HFFc6 (cell line): Measurements from ENCODE around the gene OTUB1. TPM values are rescaled to one million over a fixed set of nuclear protein-coding genes. Genes with fewer than 3 reads are reported as not detected.

Source experiments
- DNase-seq: peaks from one replicate; pipeline ENCODE4 v3.0.0-alpha.2; 2018
- H3K27ac Mint-ChIP-seq: 2 replicates; pipeline ENCODE4 v1.8.0; 2020; ENCODE audit warnings: mild to moderate bottlenecking, mixed read lengths
- H3K27me3 Mint-ChIP-seq: 2 replicates; pipeline ENCODE4 v1.8.0; 2021; ENCODE audit warnings: mild to moderate bottlenecking, moderate library complexity, mixed read lengths; ENCODE audit not compliant: insufficient read depth
- H3K36me3 Mint-ChIP-seq: 2 replicates; pipeline ENCODE4 v1.8.0; 2021; ENCODE audit warnings: low read depth, mixed read lengths
- H3K4me1 Mint-ChIP-seq: 2 replicates; pipeline ENCODE4 v1.8.0; 2020; ENCODE audit warnings: low read depth, mixed read lengths
- H3K4me3 Mint-ChIP-seq: 2 replicates; pipeline ENCODE4 v1.8.0; 2020; ENCODE audit warnings: mild to moderate bottlenecking, moderate library complexity, mixed read lengths
- H3K9me3 Mint-ChIP-seq: 2 replicates; pipeline ENCODE4 v1.8.0; 2020; ENCODE audit warnings: mild to moderate bottlenecking, mixed read lengths
- total RNA-seq, 6 experiments: library from RNA; stranded (reverse); fragmentation: NEBNext Ultra II Directional; extraction: Animal tissue kit (Norgen Biotek cat#: 25700); gene quantifications; 2 replicates in 1 of 6; 3 replicates in 5 of 6; pipeline ENCODE4 v1.2.3, GENCODE V29; 2021
- TF ChIP-seq, protein P1 (sequence below): fragments of 200-600 bp; sonication (generic); IDR thresholded peaks from 2 replicates; pipeline ENCODE4 v1.5.0; 2021; ENCODE audit warnings: antibody characterized with exemption, mild to moderate bottlenecking

Gene OTUB1
- total RNA-seq, 6 experiments from 2014 or later = 84.4 to 98.2 (median 90.9) TPM

DNA sequence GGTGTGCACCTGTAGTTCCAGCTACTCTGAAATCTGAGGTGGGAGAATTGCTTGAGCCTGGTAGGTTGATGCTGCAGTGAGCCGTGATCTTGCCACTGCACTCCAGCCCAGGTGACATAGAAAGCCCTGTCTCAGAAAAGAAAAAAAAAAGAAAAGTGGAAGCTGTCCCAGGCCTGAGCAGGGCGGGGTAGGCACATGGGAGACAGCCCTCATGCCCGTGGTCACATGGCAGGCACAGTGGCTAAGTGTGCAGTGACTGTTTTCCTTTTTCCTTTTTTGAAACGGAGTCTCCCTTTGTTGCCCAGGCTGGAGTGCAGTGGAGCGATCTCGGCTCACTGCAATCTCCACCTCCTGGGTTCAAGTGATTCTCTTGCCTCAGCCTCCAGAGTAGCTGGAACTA, 7.8 kb downstream of the OTUB1 start:
- H3K27ac Mint-ChIP-seq = no peak overlapping the region

DNA sequence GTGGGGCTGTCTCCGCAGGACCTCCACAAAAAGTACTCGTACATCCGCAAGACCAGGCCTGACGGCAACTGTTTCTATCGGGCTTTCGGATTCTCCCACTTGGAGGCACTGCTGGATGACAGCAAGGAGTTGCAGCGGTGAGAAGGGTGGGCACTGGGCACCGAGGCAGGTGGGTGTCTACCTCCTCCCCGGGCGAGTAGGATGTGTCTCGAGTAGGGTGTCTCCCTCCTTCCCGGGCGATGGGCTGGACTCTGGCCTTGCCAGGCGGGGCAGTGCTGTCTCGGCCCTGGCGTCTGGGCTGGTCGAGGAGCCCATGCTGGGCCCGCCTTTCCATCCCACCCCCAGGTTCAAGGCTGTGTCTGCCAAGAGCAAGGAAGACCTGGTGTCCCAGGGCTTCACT, 10.3 kb downstream of the OTUB1 start:
- H3K9me3 Mint-ChIP-seq = no peaks in the 10 kb centered on the region
- peaks cover 8% of the 10 kb centered on the region for H3K27me3 Mint-ChIP-seq
- no peak overlapping the region for H3K27ac Mint-ChIP-seq
- peaks cover 2% of the 10 kb centered on the region; the same call in 1 of the 2 replicates for H3K36me3 Mint-ChIP-seq
- H3K4me3 Mint-ChIP-seq = no peak overlapping the region
- peaks cover 2% of the 10 kb centered on the region; the same call in 1 of the 2 replicates for H3K4me1 Mint-ChIP-seq
- TF ChIP-seq, protein P1, sequence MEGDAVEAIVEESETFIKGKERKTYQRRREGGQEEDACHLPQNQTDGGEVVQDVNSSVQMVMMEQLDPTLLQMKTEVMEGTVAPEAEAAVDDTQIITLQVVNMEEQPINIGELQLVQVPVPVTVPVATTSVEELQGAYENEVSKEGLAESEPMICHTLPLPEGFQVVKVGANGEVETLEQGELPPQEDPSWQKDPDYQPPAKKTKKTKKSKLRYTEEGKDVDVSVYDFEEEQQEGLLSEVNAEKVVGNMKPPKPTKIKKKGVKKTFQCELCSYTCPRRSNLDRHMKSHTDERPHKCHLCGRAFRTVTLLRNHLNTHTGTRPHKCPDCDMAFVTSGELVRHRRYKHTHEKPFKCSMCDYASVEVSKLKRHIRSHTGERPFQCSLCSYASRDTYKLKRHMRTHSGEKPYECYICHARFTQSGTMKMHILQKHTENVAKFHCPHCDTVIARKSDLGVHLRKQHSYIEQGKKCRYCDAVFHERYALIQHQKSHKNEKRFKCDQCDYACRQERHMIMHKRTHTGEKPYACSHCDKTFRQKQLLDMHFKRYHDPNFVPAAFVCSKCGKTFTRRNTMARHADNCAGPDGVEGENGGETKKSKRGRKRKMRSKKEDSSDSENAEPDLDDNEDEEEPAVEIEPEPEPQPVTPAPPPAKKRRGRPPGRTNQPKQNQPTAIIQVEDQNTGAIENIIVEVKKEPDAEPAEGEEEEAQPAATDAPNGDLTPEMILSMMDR = no peak
- DNase-seq = no peak

More for the DNA sequence above, 7.8 kb downstream of the OTUB1 start:
- DNase-seq = no peak
- Mint-ChIP-seq H3K9me3 (no peaks in the 10 kb centered on the region), H3K4me3 (no peak overlapping the region), H3K27me3 (peaks cover 6% of the 10 kb centered on the region), H3K4me1 (no peaks in the 10 kb centered on the region; the same call in 1 of the 2 replicates), H3K36me3 (peaks cover 11% of the 10 kb centered on the region; the same call in 1 of the 2 replicates)
- TF ChIP-seq, protein P1 = no peak

DNA sequence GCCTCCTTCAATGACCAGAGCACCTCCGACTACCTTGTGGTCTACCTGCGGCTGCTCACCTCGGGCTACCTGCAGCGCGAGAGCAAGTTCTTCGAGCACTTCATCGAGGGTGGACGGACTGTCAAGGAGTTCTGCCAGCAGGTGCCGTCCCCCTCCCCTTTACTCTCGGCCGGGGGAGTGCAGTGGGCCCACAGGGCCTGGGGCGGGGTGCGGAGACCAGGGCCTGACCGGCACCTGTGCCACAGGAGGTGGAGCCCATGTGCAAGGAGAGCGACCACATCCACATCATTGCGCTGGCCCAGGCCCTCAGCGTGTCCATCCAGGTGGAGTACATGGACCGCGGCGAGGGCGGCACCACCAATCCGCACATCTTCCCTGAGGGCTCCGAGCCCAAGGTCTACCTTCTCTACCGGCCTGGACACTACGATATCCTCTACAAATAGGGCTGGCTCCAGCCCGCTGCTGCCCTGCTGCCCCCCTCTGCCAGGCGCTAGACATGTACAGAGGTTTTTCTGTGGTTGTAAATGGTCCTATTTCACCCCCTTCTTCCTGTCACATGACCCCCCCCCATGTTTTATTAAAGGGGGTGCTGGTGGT, 11.0 kb downstream of the OTUB1 start:
- Mint-ChIP-seq H3K4me1 (peaks cover 9% of the 10 kb centered on the region), H3K27me3 (peaks cover 7% of the 10 kb centered on the region), H3K9me3 (no peaks in the 10 kb centered on the region), H3K27ac (no peak overlapping the region), H3K36me3 (no peaks in the 10 kb centered on the region; the same call in 1 of the 2 replicates), H3K4me3 (no peak overlapping the region)
- TF ChIP-seq, protein P1 = no peak
- no peak for DNase-seq

DNA sequence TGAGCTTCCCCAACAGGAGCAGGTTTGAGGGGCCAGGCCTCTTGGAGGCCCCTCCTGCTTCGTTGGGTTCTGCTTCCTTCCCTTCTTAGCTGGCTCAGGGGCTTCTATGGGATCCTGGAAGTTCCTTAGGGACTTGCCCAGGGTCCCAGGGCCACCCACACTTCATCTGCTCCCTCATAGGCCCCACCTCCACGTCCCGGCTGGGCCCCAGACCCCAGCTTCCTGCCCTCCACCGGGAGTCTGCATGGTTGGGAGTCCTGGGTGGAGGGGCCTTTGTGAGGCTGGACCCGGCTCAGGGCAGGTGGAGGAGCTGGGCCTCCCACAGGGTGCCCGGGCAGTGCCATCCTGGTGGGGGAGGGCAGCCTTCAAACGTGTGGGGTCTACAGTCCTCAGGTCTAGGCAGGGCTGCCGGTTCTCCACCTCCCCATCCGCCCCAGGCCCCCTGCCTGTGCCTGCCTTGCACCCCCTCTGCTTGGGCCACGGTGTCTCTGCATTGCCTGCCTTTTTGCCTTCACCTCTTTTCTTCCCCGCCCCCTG, 11.6 kb downstream of the OTUB1 start:
- H3K36me3 Mint-ChIP-seq = no peaks in the 10 kb centered on the region; the same call in 1 of the 2 replicates
- H3K27me3 Mint-ChIP-seq = peaks cover 7% of the 10 kb centered on the region
- H3K4me1 Mint-ChIP-seq = peaks cover 9% of the 10 kb centered on the region
- no peak overlapping the region for H3K4me3 Mint-ChIP-seq
- DNase-seq = no peak
- no peak overlapping the region for H3K27ac Mint-ChIP-seq
- no peaks in the 10 kb centered on the region for H3K9me3 Mint-ChIP-seq
- TF ChIP-seq, protein P1 = no peak

DNA sequence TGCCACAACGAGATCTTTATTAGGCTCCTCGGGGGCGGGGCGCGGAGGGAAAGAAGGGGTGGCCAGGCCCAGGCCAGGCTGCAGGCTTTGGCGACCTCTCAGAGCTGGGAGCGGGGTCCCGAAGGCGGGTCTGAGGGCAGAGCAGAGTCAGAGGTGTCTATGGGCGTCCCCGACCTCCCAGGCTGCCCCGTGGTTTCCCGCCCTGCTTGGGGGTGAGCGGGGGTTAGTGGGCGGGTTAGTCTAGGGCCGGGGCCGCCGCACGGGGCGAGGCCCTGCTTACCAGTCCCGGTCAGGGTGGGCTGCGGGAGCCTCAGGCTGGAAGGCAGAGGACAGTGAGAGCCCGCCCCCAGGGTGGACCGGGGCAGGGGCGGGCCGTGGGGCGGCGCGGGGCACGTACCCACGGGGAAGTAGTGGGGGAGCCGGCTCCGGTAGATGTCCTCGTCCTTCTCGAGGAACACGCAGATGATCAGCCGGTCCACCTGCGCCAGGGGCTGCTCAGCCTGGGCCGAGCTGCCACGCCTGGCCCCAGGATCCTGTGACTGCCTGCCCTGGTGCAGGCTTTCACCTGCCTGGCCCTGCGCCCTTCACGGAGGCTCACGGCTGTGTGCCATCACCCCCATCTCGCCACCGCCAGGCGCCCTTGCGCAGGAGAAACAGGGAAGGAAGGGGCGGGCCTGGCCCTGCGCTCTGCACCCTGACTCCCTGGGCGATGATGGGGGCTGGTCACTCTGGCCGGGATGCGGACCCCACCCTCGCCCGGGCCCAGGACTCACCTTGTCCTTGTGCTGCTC, 12.5 kb downstream of the OTUB1 start:
- no peak overlapping the region for H3K4me3 Mint-ChIP-seq
- H3K27me3 Mint-ChIP-seq = peaks cover 7% of the 10 kb centered on the region
- no peak for DNase-seq
- TF ChIP-seq, protein P1 = no peak
- H3K9me3 Mint-ChIP-seq = no peaks in the 10 kb centered on the region
- H3K4me1 Mint-ChIP-seq = peaks cover 12% of the 10 kb centered on the region
- no peak overlapping the region for H3K27ac Mint-ChIP-seq
- no peaks in the 10 kb centered on the region; the same call in 1 of the 2 replicates for H3K36me3 Mint-ChIP-seq
